GM19238 (cell line): ENCODE data around the gene COX14.
"Not testable (repeated sequence)": the region's sequence is repeated elsewhere in the genome, so short reads cannot be mapped to it uniquely, and the experiment has no call there.

Experiments
- DNase-seq: peaks from one replicate; pipeline ENCODE4 v3.0.0; 2011; ENCODE audit warnings: low spot score; ENCODE audit not compliant: insufficient read length

The COX14 gene

GRCh38 chr12:50111693-50112455 is at the start of gene COX14:
TSS of gene COX14 (plus strand) at chr12:50112236. CDS start at chr12:50120044, 7,808 bp downstream.
- DNase-seq = peak; percentile 91

GRCh38 chr12:50062728-50063460 is 49.1 kb upstream of the COX14 start:
- no peak for DNase-seq

- DNase-seq = no peak
These were observed 46.2 kb upstream of the COX14 start for GRCh38 chr12:50065726-50066310.

GRCh38 chr12:50066402-50066801 is 45.6 kb upstream of the COX14 start:
- no peak for DNase-seq

- DNase-seq = no peak
These were observed 43.0 kb upstream of the COX14 start for GRCh38 chr12:50069069-50069468.

- DNase-seq = no peak
These were observed 42.5 kb upstream of the COX14 start for GRCh38 chr12:50069539-50069938.

- DNase-seq = peak; percentile 54
These were observed 41.5 kb upstream of the COX14 start for GRCh38 chr12:50070314-50071060.

- no peak for DNase-seq
These were observed 39.7 kb upstream of the COX14 start for GRCh38 chr12:50072198-50072907.

- no peak for DNase-seq
These were observed 38.8 kb upstream of the COX14 start for GRCh38 chr12:50073206-50073605.

GRCh38 chr12:50073712-50074111 is 38.3 kb upstream of the COX14 start:
- no peak for DNase-seq

- peak; percentile 86 for DNase-seq
These were observed 36.9 kb upstream of the COX14 start for GRCh38 chr12:50074936-50075807.

- DNase-seq = no peak
These were observed 36.2 kb upstream of the COX14 start for GRCh38 chr12:50075808-50076170.

GRCh38 chr12:50077099-50077498 is 34.9 kb upstream of the COX14 start:
- DNase-seq = no peak

GRCh38 chr12:50078281-50078680 is 33.8 kb upstream of the COX14 start:
- DNase-seq = no peak

- DNase-seq = no peak
These were observed 32.3 kb upstream of the COX14 start for GRCh38 chr12:50079771-50080170.

- DNase-seq = no peak
These were observed 30.8 kb upstream of the COX14 start for GRCh38 chr12:50081096-50081808.

GRCh38 chr12:50082644-50083043 is 29.4 kb upstream of the COX14 start:
- no peak for DNase-seq

- DNase-seq = no peak
These were observed 28.7 kb upstream of the COX14 start for GRCh38 chr12:50083301-50083700.

- DNase-seq = not testable (repeated sequence)
These were observed 27.6 kb upstream of the COX14 start for GRCh38 chr12:50084409-50084774.
